H1 (cell line): ENCODE data around the gene CUBN. TPM values are rescaled to one million over a fixed set of nuclear protein-coding genes. Genes with fewer than 3 reads are reported as not detected.
A peak's percentile ranks its signal among the peaks of the same experiment; 100 is the strongest.

ENCODE experiments used
- CTCF ChIA-PET: fragments of 300-600 bp; sonication (Branson Sonifier 250); formaldehyde crosslinking; loops from one replicate; lab custom pipeline; 2021; ENCODE audit not compliant: partially characterized antibody; lab: Charles Lee
- POLR2A ChIA-PET: fragments of 300-600 bp; sonication (Branson Sonifier 250); formaldehyde crosslinking; loops from one replicate; lab custom pipeline; 2021; ENCODE audit warnings: inconsistent platforms; ENCODE audit not compliant: partially characterized antibody; lab: Charles Lee
- DNase-seq, 2 experiments: peaks; one replicate each; pipeline versions ENCODE4 v3.0.0 to v3.0.0-alpha.2; 2010 to 2022; ENCODE audit warnings: low spot score in 2 of 2, low read depth in 1 of 2, mixed read lengths in 1 of 2
- FAIRE-seq: peaks from 2 replicates; lab custom pipeline; 2011; peaks lifted over from hg19 to GRCh38; lab: Jason Lieb, UNC
- H2AFZ ChIP-seq: 2 replicates; pipeline ENCODE4 v1.8.1; 2012; ENCODE audit warnings: low read length, inconsistent platforms
- H2AK5ac ChIP-seq: 2 replicates; pipeline ENCODE4 v1.6.1; 2013; ENCODE audit warnings: low read depth, low read length
- H2BK120ac ChIP-seq: replicated peaks from 2 replicates; pipeline ENCODE3; 2013; ENCODE audit warnings: low read depth, low read length, inconsistent platforms
- H2BK12ac ChIP-seq: 2 replicates; pipeline ENCODE4 v1.6.1; 2013; ENCODE audit warnings: low read depth, low read length
- H2BK15ac ChIP-seq: 2 replicates; pipeline ENCODE4 v1.6.1; 2013; ENCODE audit warnings: low read length
- H2BK20ac ChIP-seq: 2 replicates; pipeline ENCODE4 v1.6.1; 2013; ENCODE audit warnings: low read length
- H2BK5ac ChIP-seq: 2 replicates; pipeline ENCODE4 v1.6.1; 2013; ENCODE audit warnings: low read depth, low read length
- H3K14ac ChIP-seq: 2 replicates; pipeline ENCODE4 v1.6.1; 2013; ENCODE audit warnings: inconsistent platforms; ENCODE audit not compliant: insufficient read length
- H3K18ac ChIP-seq: 2 replicates; pipeline ENCODE4 v1.6.1; 2013; ENCODE audit warnings: low read length; ENCODE audit errors: extremely low read depth
- H3K23ac ChIP-seq: 2 replicates; pipeline ENCODE4 v1.6.1; 2013; ENCODE audit warnings: inconsistent platforms; ENCODE audit not compliant: insufficient read length
- H3K23me2 ChIP-seq: 2 replicates; pipeline ENCODE4 v1.6.1; 2013; ENCODE audit warnings: low read depth, low read length
- H3K27ac ChIP-seq: 2 replicates; pipeline ENCODE4 v1.6.1; 2011; ENCODE audit warnings: low read depth, low read length, inconsistent platforms
- H3K27me3 ChIP-seq, 4 experiments: replicated peaks in 1 of 4; 1 replicate in 1 of 4; 2 replicates in 3 of 4; pipeline versions ENCODE4 v1.6.1 to v1.8.1; 2011 to 2013; ENCODE audit warnings: low read length in 3 of 4, mild to moderate bottlenecking in 3 of 4, inconsistent platforms in 2 of 4, mixed read lengths in 2 of 4, moderate library complexity in 1 of 4; ENCODE audit not compliant: control insufficient read depth in 3 of 4, insufficient read depth in 3 of 4; ENCODE audit errors: extremely low read depth in 1 of 4
- H3K36me3 ChIP-seq, 4 experiments: 2 replicates each; pipeline versions ENCODE4 v1.6.1 to v1.8.1; 2011 to 2013; ENCODE audit warnings: mild to moderate bottlenecking in 4 of 4, low read length in 3 of 4, moderate library complexity in 2 of 4, control low read depth in 1 of 4, inconsistent platforms in 1 of 4; ENCODE audit not compliant: insufficient read depth in 4 of 4, control insufficient read depth in 2 of 4
- H3K4ac ChIP-seq: replicated peaks from 2 replicates; pipeline ENCODE3; 2013; ENCODE audit warnings: low read length, low read depth, mixed read lengths, inconsistent platforms; ENCODE audit not compliant: insufficient read length
- H3K4me1 ChIP-seq, 4 experiments: replicated peaks in 1 of 4; 1 replicate in 1 of 4; 2 replicates in 3 of 4; pipeline versions ENCODE4 v1.6.1 to v1.8.1; 2011 to 2013; ENCODE audit warnings: low read length in 3 of 4, inconsistent platforms in 2 of 4, mixed read lengths in 1 of 4; ENCODE audit not compliant: insufficient read depth in 4 of 4, control insufficient read depth in 3 of 4
- H3K4me2 ChIP-seq, 2 experiments: 2 replicates each; pipeline versions ENCODE4 v1.6.1 to v1.8.1; 2011 to 2013; ENCODE audit warnings: low read depth in 2 of 2, low read length in 2 of 2, control low read depth in 1 of 2, inconsistent platforms in 1 of 2, mild to moderate bottlenecking in 1 of 2; ENCODE audit not compliant: insufficient read depth in 1 of 2
- H3K4me3 ChIP-seq, 4 experiments: fragments of 200-600, 300-600 bp in 1 of 4; sonication (generic), shearing (Covaris generic), sonication (Bioruptor Twin) in 1 of 4; 2 replicates each; pipeline versions ENCODE4 v1.5.1 to v1.8.1; 2011 to 2016; ENCODE audit warnings: low read length in 4 of 4, low read depth in 3 of 4, control low read depth in 2 of 4, inconsistent platforms in 2 of 4, mild to moderate bottlenecking in 2 of 4, mixed read lengths in 1 of 4, moderate library complexity in 1 of 4; ENCODE audit not compliant: insufficient read depth in 2 of 4; ENCODE audit errors: extremely low read depth in 1 of 4
- H3K56ac ChIP-seq: replicated peaks from 2 replicates; pipeline ENCODE3; 2013; ENCODE audit warnings: low read depth, mild to moderate bottlenecking, mixed read lengths, low read length, inconsistent platforms; ENCODE audit not compliant: insufficient read length
- H3K79me1 ChIP-seq: 2 replicates; pipeline ENCODE4 v1.6.1; 2013; ENCODE audit warnings: low read depth, low read length, control low read depth
- H3K79me2 ChIP-seq, 2 experiments: 2 replicates each; pipeline versions ENCODE4 v1.6.1 to v1.8.1; 2012 to 2013; ENCODE audit warnings: low read length in 2 of 2, mild to moderate bottlenecking in 2 of 2, inconsistent platforms in 1 of 2; ENCODE audit not compliant: insufficient read depth in 2 of 2, control insufficient read depth in 1 of 2
- H3K9ac ChIP-seq, 4 experiments: replicated peaks in 1 of 4; 1 replicate in 1 of 4; 2 replicates in 3 of 4; pipeline versions ENCODE4 v1.6.1 to v1.8.1; 2011 to 2013; ENCODE audit warnings: low read depth in 3 of 4, low read length in 3 of 4, control low read depth in 2 of 4, mild to moderate bottlenecking in 2 of 4, moderate library complexity in 2 of 4, inconsistent platforms in 1 of 4; ENCODE audit errors: extremely low read depth in 1 of 4
- H3K9me3 ChIP-seq, 2 experiments: 2 replicates each; pipeline versions ENCODE4 v1.6.1 to v1.8.1; 2012 to 2013; ENCODE audit warnings: mild to moderate bottlenecking in 2 of 2, moderate library complexity in 2 of 2, control low read depth in 1 of 2, inconsistent platforms in 1 of 2, low read depth in 1 of 2, low read length in 1 of 2, mixed read lengths in 1 of 2; ENCODE audit not compliant: insufficient read depth in 2 of 2
- H4K20me1 ChIP-seq, 2 experiments: replicated peaks in 1 of 2; 2 replicates each; pipeline versions ENCODE3 to v1.8.1; 2011 to 2013; ENCODE audit warnings: inconsistent platforms in 2 of 2, low read length in 2 of 2, mild to moderate bottlenecking in 1 of 2; ENCODE audit not compliant: insufficient read depth in 2 of 2, control insufficient read depth in 1 of 2
- H4K5ac ChIP-seq: 2 replicates; pipeline ENCODE4 v1.6.1; 2013; ENCODE audit warnings: low read length, low read depth, mixed read lengths, inconsistent platforms; ENCODE audit not compliant: insufficient read length
- H4K8ac ChIP-seq: 2 replicates; pipeline ENCODE4 v1.8.0; 2013; ENCODE audit warnings: mild to moderate bottlenecking, moderate library complexity, low read length, inconsistent platforms; ENCODE audit not compliant: insufficient read depth; ENCODE audit errors: extremely low read depth
- H4K91ac ChIP-seq: replicated peaks from 2 replicates; pipeline ENCODE3; 2013; ENCODE audit warnings: low read length, mixed read lengths, inconsistent platforms; ENCODE audit not compliant: insufficient read length
- CEBPB ChIP-seq: IDR thresholded peaks from 2 replicates; pipeline ENCODE4 v1.6.1; 2012; ENCODE audit warnings: low read depth, low read length
- CHD2 ChIP-seq: IDR thresholded peaks from 2 replicates; pipeline ENCODE4 v1.6.1; 2012; ENCODE audit warnings: low read length, improper control_type of control experiment
- polyA plus RNA-seq, 7 experiments: library from polyadenylated mRNA; depleted of rRNA in 3 of 7; stranded (reverse) in 5 of 7; unstranded in 2 of 7; fragments of >200 nt in 5 of 7; fragments of 200-250 nt in 2 of 7; gene quantifications; 1 replicate in 5 of 7; 2 replicates in 1 of 7; 4 replicates in 1 of 7; pipeline versions ENCODE4 v1.2.1 to v1.2.3, GENCODE V29; 2011 to 2013; ENCODE audit warnings: missing spikeins in 2 of 7, mixed read lengths in 2 of 7
- total RNA-seq: library from RNA; stranded (reverse); fragmentation: NEBNext Ultra II Directional; extraction: Animal tissue kit (Norgen Biotek cat#: 25700); gene quantifications from 2 replicates; pipeline ENCODE4 v1.2.1, GENCODE V29; 2021

The CUBN gene
- total and polyA plus RNA-seq, 2 of the 8 experiments (the other 6 are each of a cell fraction or from before 2014, with no cell fraction given), result 0.04 to 0.08 TPM

DNA sequence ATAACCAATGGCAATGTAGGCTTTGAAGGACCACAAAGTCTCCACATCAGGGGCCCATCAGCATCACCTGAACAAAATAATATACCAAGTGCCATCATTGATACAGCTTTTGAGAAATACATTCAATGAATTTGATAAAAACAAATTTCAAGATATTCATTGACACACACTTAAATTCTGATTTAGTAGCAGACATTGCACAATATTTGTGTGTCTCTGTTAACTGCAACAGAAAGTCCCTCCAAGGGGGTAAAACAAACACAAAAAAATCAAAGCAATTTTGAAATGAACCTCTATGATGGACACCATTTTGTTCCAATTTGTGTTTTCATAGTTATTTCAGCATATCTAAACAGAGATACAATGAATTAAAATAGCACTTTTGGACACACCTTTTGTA is 225.6 kb downstream of the CUBN start:
- POLR2A ChIA-PET, result no interaction called here
- Histone ChIP-seq H4K5ac (no peak overlapping the region), H3K27me3 (no peaks in the 10 kb centered on the region), H3K4me1 (peaks cover 0 to 12% (median 4%) of the 10 kb centered on the region in 4 experiments; a peak in 3 of 7 replicates), H3K14ac (no peak overlapping the region), H2BK20ac (no peak overlapping the region), H2BK15ac (no peak overlapping the region), H2BK5ac (no peak overlapping the region), H4K20me1 (no peaks in the 10 kb centered on the region), H3K36me3 (no peaks in the 10 kb centered on the region), H3K79me1 (no peaks in the 10 kb centered on the region), H4K8ac (no peak overlapping the region), H2AK5ac (no peak overlapping the region), H3K4me3 (no peak overlapping the region), H3K18ac (no peak overlapping the region), H3K23ac (no peak overlapping the region), H2BK120ac (no peak overlapping the region), H3K79me2 (no peaks in the 10 kb centered on the region), H3K4me2 (no peak overlapping the region), H3K27ac (no peak overlapping the region), H2AFZ (no peak overlapping the region), H3K9ac (no peak overlapping the region), H3K56ac (no peak overlapping the region), H3K23me2 (no peaks in the 10 kb centered on the region), H2BK12ac (no peak overlapping the region), H3K4ac (no peak overlapping the region), H4K91ac (no peak overlapping the region), H3K9me3 (no peaks in the 10 kb centered on the region)
- FAIRE-seq, result no peak
- DNase-seq, result no peak
- CTCF ChIA-PET, result interaction anchor here (1.6 kb wide), 1 partner anchor 472 kb away, joined by 4 read pairs; no protein-coding TSS in a partner anchor
- TF ChIP-seq CHD2, result no peak
- TF ChIP-seq CEBPB, result 0 out of 2 replicates have a peak, but pooled peaks have one; percentile 11
